SK-MEL-5 (cell line): ENCODE data around the gene DUSP22. TPM values are rescaled to one million over a fixed set of nuclear protein-coding genes. Genes with fewer than 3 reads are reported as not detected.

Experiments
- DNase-seq: peaks from one replicate; pipeline ENCODE4 v3.0.0-alpha.2; 2016; ENCODE audit warnings: low read depth, low spot score
- in situ Hi-C: cut with HindIII; loops from 2 replicates; pipeline ENCODE4 v1.10.0; 2016; ENCODE audit warnings: low sequenced_read_pairs, high pct_unique_total_duplicates, low pct_unique_long_range_greater_than_20kb
- total RNA-seq: library from RNA; depleted of rRNA; stranded (reverse); fragments of >200 nt; shearing (Covaris generic); gene quantifications from 2 replicates; pipeline ENCODE4 v1.2.3, GENCODE V29; 2014

DUSP22 gene
- total RNA-seq, 1 experiment from 2014 or later = 32.4 TPM

- in situ Hi-C loops = no loop called here
- no peak for DNase-seq
These were observed 96.1 kb downstream of the DUSP22 start for GRCh38 chr6:388202-388903.

GRCh38 chr6:389143-389542 is 96.9 kb downstream of the DUSP22 start:
- no peak for DNase-seq
- in situ Hi-C loops = no loop called here

- in situ Hi-C loops = no loop called here
- peak; percentile 46 for DNase-seq
These were observed 97.3 kb downstream of the DUSP22 start for GRCh38 chr6:389622-390021.

DNA sequence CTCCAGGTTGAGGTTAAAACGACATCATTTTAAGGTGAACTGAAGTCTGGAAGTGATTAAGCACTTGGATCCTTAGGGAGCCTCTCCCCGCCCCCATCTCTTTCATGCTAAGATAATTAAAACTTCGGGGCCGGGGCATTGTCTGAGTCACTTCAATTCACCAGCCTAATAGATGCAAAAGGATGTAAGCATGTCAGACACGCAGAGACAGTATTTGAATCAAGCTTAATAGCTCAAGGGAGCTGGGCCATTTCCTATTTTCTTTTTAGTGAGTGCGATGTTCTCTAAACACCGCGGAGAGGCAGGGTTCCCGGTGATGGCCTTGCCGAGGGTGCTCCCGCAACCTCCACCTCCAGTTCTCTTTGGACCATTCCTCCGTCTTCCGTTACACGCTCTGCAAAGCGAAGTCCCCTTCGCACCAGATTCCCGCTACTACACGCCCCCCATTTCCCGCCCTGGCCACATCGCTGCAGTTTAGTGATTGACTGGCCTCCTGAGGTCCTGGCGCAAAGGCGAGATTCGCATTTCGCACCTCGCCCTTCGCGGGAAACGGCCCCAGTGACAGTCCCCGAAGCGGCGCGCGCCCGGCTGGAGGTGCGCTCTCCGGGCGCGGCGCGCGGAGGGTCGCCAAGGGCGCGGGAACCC is 98.7 kb downstream of the DUSP22 start:
- in situ Hi-C loops = no loop called here
- peak; percentile 34 for DNase-seq

DNA sequence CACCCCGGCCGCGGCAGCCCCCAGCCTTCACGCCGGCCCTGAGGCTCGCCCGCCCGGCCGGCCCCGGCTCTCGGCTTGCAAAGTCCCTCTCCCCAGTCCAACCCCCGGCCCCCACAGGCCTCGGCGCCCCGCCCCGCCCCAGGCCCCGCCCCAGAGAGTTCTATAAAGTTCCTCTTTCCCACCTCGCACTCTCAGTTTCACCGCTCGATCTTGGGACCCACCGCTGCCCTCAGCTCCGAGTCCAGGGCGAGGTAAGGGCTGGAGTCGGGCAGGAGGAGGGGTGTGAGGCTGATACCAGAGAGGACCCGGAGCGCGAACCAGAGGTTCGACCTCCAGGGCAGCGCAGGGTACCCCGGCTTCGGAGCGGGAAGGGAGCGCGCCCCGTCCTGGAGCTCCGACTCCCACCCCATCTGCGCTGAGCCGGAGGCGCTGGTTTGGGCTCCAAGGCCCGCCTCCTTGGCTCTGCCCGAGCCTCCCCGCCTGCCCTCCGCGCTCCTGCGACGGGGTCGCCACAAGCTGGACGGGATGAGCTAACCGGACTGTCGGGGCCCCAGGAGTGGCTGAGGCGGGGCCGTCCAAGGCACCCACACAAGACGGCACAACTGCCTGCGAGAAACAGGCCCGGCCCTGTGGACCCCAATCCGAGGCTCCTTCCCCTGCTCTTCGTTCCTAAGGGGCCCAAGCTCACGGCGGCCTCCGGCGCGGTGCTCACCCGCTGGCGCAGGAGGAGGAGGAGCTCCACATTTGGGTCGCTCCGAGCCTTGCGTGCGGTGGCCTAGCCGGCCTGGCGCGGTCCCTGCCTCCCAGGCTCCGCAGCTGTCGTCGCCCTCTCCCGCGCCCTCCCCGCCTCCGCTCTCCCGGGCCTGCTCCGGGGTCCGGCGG is 99.5 kb downstream of the DUSP22 start, which contains the start of gene IRF4:
TSS of gene IRF4 (plus strand) at position 194 of the 882 bp plus-strand sequence. CDS start 1,401 bp downstream, outside the sequence.
- in situ Hi-C loops = no loop called here
- DNase-seq = peak; percentile 75

DNA sequence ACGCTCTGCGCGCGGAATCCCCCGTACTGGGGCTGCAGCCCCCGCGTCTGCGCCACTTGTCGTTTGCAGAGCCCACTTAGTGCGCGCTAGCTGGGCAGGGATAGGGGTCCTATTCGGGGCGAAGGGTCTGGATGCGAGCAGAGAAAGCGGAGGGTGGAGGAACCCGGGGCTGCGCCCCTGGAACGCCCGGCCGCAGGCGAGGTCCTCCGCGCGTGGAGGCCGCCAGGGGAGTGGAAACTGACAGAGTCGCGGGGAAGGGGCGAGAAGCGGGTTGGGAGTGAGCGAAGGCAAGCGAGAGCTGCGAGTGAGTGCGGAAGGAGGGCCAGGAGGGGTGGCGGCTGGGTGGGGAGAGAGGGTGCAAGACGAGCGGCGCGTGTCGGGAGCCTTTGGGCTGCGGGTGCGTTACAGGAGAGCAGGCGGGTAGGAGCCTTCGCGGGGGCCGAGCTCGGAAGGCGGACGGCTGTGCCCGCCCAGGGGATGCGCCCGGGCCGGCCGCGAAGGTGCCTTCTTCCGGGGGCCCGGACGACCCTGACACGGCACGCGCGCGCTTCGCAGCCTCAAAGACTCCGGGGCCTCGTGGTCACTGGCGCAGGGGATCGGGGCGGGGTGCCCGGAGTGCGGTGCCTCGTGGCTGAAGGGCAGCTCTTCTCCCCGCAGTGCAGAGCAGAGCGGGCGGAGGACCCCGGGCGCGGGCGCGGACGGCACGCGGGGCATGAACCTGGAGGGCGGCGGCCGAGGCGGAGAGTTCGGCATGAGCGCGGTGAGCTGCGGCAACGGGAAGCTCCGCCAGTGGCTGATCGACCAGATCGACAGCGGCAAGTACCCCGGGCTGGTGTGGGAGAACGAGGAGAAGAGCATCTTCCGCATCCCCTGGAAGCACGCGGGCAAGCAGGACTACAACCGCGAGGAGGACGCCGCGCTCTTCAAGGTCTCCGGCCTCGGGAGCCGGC is 100.4 kb downstream of the DUSP22 start:
- in situ Hi-C loops = no loop called here
- DNase-seq = no peak

DNA sequence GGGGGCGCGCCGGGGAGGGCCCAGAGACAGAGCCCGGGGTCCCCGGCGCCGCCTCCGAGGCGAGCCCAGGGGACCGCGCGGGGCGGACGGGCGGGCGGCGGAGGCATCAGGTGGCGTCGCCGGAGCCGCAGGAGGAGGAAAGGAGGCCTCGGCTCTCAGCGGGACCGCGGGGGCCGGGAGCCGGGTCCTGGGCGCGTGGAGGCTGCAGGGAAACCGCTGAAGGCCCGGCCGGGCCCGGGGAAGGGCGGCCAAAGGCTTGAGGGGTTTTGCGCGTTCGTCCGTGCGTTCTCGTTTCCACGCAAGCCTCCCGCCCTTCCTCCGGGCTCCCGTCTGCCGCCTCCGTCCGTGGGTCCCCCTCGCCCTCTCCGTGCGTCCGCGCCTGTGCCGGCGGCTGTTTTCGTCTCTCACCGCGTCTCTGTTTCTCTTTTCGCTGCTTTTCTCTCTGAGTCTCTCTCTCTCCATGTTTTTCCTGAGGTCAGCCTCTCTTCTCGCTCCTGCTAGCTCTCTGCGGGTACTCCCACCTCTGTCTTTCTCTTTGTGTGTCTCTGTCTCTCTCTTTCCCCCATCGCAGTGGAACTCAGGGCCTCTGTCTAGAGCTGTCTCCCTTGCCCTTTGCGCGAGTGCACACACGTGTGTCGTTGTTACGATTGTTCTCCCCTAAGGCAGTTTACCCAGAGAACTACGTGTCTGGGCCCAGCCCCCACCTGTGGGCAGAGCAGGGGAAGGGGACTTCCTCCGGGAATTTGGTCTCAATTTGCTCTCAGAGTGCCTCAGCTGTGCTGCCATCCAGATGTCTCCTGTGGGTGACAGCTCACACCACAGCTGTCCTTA is 101.3 kb downstream of the DUSP22 start:
- DNase-seq = peak; percentile 16
- in situ Hi-C loops = no loop called here

- peak; percentile 46 for DNase-seq
- in situ Hi-C loops = no loop called here
These were observed 102.5 kb downstream of the DUSP22 start for GRCh38 chr6:394641-395289.

- in situ Hi-C loops = no loop called here
These were observed 103.3 kb downstream of the DUSP22 start for GRCh38 chr6:395432-396125.

DNA sequence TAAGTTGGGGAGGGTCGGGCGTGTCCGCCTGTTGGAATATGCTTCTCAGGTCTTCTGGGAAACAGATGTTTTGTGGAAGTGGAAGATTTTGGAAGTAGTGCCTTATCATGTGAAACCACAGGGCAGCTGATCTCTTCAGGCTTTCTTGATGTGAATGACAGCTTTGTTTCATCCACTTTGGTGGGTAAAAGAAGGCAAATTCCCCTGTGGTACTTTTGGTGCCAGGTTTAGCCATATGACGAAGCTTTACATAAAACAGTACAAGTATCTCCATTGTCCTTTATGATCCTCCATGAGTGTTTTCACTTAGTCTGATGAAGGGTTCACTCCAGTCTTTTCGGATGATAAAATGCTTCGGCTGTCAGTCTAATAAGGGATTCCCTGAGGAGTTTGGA is 103.8 kb downstream of the DUSP22 start:
- in situ Hi-C loops = no loop called here
- peak; percentile 100 for DNase-seq

More at GRCh38 chr6:395432-396125, 103.3 kb downstream of the DUSP22 start:
- DNase-seq = peak; percentile 33

DNA sequence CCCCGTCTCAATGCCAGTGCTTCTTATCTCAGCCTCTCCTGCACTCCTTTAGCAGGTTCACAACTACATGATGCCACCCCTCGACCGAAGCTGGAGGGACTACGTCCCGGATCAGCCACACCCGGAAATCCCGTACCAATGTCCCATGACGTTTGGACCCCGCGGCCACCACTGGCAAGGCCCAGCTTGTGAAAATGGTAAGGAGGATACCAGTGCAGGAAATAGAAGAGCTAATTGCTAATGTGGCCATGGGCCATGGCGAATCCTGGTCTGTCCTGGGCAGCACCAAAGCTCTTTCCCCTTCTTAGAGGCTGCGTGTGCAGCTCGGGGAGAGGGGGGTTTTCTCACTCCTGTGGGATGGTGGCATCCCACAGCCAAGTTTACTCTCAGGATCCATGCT is 104.8 kb downstream of the DUSP22 start:
- in situ Hi-C loops = no loop called here
- peak; percentile 53 for DNase-seq

GRCh38 chr6:397604-398003 is 105.3 kb downstream of the DUSP22 start:
- in situ Hi-C loops = no loop called here

GRCh38 chr6:398065-398464 is 105.8 kb downstream of the DUSP22 start:
- no peak for DNase-seq
- in situ Hi-C loops = no loop called here

More at GRCh38 chr6:397604-398003, 105.3 kb downstream of the DUSP22 start:
- DNase-seq = no peak

DNA sequence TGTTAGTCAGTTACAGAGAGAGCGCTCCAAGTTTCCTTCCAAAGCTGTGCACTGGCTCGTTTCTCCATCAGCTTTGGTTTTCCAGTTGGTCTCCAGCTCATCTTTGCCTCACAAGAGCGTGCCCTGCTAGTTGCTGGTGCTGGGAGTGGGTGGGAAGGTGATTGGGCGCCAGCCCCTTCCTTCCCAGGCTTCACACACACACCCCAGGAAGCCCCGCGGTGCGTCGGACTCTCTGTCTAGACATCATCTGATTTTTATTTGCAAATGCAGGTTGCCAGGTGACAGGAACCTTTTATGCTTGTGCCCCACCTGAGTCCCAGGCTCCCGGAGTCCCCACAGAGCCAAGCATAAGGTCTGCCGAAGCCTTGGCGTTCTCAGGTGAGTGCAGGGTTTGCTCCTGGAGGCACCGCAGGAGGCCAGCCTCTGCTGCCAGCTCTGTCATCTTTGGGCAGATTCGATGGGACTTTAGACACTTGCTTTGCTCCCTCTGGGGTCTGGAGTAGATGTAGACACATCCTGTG is 106.3 kb downstream of the DUSP22 start:
- in situ Hi-C loops = no loop called here
- no peak for DNase-seq

- DNase-seq = no peak
- in situ Hi-C loops = no loop called here
These were observed 107.7 kb downstream of the DUSP22 start for GRCh38 chr6:399785-400534.
